ENCODE results near the gene USB1.
A peak's percentile ranks its signal among the peaks of the same experiment; 100 is the strongest.
"Not testable (repeated sequence)": the region's sequence is repeated elsewhere in the genome, so short reads cannot be mapped to it uniquely, and the experiment has no call there.

Gene USB1

DNA sequence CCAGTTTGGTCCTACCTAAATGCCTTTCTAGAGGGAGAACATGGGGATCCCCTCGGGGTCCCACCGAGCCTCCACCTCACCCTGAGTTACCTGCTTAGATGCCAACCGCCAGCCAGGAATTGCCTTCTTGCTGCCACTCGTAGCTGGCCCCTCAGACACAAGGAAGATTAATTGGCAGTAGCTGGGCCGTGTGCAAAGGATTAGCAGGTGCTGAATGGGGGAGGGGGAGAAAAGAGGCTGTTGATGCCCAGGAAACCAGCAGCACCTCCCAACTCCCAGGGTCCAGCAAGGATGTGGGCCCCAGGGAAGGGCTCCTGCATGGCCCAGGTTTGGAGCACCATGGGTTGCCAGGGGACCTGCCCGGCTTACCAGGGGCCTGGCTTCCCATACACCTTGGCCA lies 30.2 kb upstream of the USB1 start, which contains the start of gene CNGB1:
Gene CNGB1, minus strand, starts transcription at position 159 of the 400 bp plus-strand sequence. CDS start 3,842 bp downstream, outside the sequence.
- DNase-seq, result no peak

GRCh38 chr16:57971848-57972247 lies 29.4 kb upstream of the USB1 start:
- DNase-seq, result no peak

DNA sequence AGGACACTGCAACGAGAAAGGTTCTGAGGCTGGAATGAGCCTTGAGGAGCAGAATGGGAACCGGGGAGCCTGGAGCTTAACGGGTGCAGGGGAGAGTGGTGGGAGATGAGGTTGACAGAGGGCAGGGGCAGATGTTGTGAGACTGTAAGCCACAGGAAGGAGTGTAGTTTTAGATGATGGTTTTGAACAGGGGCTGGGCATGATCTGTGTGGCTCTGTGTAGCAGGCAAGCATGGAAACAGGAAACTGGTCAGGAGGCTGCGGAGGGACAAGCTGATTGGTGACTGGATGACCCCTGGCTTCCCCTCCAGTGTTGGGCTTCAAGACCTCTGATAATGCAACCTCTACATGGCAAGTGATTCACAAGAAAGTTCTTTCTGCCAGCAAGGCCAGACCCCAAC lies 28.9 kb upstream of the USB1 start:
- no peak for DNase-seq

DNA sequence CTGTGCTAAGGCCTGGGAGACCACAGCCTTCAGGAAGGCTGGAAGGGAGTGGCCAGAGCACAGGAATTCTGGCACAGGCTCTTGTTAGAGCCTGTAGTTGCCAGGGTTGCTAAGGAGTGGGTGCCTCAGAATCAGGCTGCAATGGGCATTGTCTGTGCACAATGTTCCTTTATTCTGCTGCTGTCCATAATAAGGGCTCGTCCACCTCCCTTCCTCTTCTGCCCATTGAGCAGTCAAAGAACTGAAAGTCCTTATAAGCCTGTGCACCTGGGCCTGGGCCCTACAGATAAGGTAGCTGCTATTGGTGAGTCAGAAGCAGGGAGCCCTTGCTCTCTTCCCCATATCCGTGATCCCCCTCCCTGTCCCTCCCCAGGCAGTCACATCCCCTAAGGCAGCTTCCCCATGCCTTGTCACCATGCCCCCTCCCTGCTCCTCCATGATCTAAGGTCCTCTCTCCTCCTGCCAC lies 24.8 kb upstream of the USB1 start:
- no peak for DNase-seq

DNA sequence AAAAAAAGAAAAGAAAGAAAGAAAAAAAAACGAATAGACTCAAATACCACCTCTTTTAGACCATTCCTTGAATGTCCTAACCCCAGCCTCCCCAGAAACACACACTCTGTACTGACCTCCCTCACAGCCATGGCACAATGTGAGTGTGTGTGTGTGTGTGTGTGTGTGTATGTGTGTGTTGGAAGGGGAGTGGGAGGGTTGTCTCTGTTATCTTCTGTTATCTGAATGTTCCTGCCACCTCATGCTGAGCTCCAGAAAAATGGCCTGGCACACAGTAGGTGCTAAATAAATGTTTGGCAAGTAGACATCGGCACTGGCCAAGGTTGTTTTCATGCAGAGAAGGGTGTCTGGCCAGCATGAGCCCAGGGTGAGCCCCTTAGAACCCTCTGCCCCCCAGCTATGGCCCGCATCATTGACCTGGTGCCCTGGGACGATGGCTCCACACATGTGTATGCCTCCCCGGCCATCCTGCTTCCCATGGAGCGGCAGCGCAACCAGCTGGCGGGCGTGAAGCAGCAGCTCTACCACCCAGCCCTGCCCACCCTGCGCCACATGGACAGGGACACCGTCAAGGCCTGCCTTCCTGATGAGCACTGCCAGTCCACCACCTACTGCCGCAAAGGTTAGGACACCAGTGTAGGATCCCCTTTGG lies 23.7 kb upstream of the USB1 start:
- no peak for DNase-seq

DNA sequence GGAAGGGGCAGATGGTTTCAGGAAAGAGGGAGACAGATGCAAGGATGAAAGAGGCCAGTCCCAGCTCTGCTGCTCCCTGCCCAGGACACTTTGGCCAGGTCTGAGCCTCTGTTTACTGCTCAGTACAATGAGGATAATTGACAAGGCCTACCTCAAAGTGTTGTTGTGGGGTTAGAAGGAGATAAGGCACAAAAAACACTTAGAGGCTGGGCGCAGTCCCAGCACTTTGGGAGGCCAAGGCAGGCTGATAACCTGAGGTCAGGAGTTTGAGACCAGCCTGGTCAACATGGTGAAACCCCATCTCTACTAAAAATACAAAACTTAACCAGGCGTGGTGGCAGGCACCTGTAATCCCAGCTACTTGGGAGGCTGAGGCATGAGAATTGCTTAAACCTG lies 23.1 kb upstream of the USB1 start:
- not testable (repeated sequence) for DNase-seq

DNA sequence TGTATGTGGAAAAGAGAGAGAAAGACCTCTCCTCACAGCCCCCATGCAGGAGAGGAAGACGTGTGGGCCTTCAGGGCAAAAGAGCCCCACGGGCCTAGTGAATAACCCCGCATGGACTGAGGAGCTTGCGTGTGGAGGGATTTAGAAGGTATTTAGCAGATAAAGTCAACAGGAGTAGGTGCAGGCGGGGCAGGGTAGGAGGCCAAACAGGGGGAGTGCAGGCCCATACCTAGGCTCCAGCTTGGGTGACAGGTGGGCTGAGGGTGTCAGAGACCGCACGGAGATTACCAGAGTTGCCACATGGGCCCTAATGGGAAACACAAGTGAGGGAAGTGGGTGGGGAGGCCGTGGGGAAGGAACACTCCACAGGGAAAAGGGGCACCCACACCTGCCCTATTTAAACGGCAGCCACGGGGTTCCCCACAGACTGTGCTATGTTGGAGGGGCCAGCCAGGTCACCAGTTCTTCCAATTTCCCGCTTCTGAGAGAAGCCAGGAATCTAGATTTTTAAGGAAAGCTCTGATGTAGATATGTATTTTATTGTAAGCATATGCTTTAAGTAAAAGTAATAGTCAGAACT lies 22.1 kb upstream of the USB1 start:
- no peak for DNase-seq

DNA sequence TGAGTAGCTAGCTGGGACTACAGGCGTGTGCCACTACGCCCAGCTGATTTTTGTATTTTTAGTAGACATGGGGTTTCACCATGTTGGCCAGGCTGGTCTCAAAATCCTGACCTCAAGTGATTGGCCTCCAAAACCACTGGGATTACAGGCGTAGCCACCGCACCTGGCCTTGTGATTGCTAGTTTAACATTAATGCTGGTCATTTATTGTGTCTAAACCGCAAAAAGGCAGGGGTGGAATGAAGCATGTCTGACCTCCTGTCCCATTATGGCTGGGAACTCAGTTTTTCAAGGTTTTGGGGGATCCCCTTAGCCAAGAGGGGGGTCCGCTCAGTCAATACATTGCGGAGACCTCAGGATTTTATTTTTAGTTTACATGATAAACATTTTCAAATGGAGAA lies 19.6 kb upstream of the USB1 start:
- no peak for DNase-seq

GRCh38 chr16:57982385-57982784 lies 18.8 kb upstream of the USB1 start:
- DNase-seq, result no peak

DNA sequence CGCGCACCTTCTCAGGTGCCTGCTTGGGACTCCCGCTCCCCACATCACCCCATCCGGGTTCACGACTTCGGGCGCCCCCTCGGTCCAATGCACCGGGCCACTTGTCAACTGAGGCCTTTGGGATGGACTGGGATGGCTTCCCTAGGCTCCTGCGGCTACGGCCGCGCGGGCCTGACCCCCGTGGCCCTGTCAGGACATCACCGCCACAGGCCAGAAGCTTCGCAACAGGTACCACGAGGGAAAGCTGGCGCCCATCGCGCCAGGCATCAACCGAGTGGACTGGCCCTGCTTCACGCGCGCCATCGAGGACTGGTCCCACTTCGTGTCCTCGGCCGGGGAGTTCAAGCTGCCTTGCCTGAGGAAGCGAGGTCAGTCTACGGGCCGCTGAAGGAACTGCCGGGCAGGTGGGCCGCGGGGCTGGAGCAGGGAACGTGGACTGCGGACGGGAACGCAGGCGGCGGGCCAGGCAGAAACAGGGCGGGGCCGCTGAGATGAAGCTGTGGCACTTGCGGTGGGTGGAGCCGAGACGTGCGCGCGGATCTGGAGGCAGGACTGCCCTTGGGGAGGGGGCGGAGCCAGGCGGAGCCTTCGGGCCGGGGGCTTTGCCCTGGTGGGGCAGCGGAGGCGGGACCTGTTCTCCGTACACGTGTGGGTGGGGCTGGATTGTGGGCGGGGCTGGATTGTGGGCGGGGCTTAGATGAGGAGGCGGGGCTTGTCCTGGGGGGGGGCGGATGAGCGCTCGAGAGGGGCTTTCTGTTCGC lies 16.6 kb upstream of the USB1 start:
- DNase-seq, result no peak

GRCh38 chr16:57985204-57986181 lies 15.7 kb upstream of the USB1 start:
- no peak for DNase-seq

DNA sequence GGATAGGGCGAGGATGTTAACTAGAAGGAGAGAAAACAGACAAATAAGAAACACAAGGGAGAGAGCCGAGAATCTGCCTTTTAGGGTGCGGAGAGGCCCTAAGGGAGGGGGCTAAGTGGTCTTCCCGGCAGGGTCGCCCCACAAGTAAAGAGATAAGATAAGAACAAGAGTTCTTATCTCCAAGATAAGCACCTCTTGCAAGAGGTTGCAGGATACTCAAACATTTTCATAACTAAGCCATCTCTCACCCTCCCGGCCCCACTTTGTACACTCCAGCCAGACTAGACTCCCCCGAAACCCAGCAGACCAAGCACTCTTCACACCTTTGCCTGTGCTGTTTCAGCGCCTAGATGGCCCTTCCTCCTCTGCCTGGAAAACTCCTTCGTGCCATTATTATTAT lies 15.0 kb upstream of the USB1 start:
- no peak for DNase-seq

GRCh38 chr16:57987441-57988177 lies 13.6 kb upstream of the USB1 start:
- no peak for DNase-seq

DNA sequence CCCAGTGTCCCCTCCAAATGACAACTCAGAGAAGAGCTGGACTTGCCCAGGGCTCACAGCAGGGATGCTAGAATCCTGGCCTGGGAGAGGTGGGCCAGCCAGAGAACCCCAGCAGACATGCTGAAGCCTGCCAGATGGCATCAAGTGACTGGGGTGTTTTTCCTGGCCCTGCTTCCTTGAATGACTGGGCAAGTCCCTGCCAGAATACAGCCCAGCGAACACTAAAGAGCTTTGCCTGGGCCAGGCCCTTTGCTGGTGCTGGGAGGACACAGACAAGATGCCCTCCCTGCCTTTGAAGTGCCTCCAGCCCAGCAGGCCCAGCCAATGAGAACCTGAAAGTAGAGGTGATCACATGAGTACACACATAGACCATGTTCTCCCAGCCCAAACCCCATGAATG lies 12.3 kb upstream of the USB1 start:
- no peak for DNase-seq

DNA sequence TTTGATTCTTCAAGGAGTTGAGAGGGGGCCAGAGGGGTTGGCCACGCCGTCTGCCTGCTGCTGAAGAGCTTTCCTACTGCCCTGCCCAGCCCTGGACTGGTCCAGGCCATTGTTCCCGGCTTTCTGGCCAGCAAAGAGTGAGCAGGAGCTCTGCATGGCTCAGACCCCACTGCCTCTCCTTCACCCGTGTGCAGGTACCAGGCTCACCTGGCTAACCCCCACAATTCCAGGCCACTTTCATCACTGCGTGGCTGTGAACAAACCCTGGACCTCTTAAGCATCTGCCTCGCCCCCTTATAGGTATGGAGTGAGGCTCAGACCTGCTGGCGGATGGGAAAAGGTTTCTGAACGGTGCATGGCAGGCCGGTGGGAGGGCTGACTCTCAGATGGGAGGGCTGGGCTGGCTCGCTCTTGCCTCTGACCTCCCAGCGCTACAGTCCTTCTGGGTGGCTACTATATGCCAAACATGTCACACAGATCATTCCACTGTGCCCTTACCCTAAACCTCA lies 9.6 kb upstream of the USB1 start:
- no peak for DNase-seq

DNA sequence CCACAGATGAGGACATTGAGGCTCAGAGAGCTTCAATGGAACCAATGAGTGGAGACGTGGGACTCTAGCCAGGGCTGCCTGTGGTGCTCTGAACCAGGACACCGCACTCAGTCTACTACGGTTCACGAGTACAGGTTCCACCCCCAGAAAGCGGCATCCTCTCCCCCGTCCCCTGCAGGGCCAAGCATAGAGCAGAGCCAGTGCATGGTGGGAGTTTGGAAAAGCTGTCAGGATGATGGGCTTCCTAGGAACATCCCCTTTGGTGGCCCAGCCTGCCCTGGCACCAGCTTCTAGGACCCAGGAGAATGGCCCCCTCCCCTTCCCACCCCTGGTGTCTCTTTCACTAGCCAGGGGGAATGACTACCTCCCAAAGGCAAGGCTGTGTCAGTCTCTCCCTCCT lies 9.1 kb upstream of the USB1 start:
- no peak for DNase-seq

GRCh38 chr16:57993438-57993837 lies 7.8 kb upstream of the USB1 start:
- no peak for DNase-seq

DNA sequence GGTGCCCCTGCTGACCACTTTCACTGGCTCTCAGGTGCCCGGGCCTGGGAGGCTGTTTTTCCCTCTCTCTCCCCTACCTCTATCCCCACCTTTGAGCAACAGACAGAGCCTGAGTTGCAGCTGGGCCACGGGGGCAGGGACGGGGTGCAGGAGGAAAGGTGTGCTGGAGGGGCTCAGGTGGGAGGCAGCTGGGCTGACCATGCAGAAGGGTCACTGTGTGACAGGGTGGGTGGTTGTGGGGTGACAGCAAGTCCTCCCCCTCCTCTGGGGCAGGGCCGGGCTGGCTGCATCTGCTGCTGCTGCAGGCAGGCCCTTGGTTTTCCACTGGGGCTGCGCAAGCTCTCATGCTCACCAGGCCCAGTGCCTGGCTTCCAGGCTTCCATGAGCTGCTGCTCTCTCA lies 7.3 kb upstream of the USB1 start:
- DNase-seq, result no peak

DNA sequence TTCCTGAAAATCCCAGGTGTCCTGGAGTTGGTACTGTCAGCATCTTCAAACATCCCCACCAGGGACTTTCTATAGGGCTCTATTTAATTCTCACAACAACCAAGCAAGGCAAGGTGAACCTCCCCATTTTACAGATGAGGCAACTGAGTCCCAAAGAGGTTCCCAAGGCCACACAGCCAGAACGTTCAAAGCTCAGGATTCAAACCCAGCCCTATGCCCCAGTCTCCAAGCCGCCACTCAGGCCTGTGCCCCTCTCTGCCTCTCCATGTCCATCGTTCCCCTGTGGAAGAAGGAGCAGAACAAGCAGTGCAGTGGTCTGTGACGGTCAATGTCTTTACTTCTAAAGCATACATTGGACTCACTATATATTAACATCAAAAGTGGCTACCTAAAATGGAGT lies 6.8 kb upstream of the USB1 start:
- no peak for DNase-seq

- peak; percentile 69 to 77 for DNase-seq
Observed at GRCh38 chr16:57994778-57995177, 6.4 kb upstream of the USB1 start.

DNA sequence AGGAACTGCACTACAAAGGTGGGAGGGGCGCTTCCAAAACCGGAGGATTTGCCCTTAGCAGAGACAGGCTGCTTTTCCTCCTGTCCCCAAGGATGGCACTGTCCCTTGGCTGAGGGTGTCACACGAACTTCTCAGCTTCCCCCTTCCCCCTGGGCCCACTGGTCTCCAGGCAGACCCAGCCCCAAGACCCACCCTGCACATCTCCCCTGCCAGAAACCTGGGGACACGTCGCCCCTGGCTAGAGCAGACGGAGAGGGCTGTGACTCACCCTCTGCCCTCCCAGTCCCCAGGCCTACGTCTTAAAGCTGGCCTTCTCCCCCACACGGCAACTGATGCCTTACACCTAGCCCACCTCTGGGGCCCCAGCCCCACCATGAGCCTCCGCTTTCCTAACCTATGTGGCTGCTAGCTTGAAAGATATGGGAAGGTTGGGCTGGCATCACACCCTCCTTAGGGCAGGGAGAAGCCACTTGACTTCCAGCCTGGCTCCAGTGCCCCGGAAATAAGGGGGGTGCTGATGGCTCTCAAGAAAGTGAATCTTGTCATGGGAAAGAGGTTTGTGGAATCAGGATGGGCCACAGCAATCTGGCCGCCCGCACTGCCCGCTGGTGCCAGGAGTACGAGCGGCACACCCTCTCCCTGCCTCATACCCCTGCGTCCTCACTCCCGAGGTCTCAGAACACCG lies 5.3 kb upstream of the USB1 start:
- DNase-seq, result no peak
